Immature natural killer cell (primary cell): ENCODE measurements around the gene NUTM2F. TPM values are rescaled to one million over a fixed set of nuclear protein-coding genes. Genes with fewer than 3 reads are reported as not detected.
"Not testable (repeated sequence)": the region's sequence is repeated elsewhere in the genome, so short reads cannot be mapped to it uniquely, and the experiment has no call there.

Source experiments
- DNase-seq, 3 donors: peaks; one replicate each; pipeline ENCODE4 v3.0.0; 2022; ENCODE audit warnings: mixed read lengths in 1 of 3
- H3K27ac Mint-ChIP-seq, 6 donors: one replicate each; pipeline ENCODE4 v1.8.0; 2020; ENCODE audit warnings: mixed read lengths in 6 of 6, mild to moderate bottlenecking in 5 of 6, inconsistent platforms in 4 of 6, moderate library complexity in 3 of 6
- H3K27me3 Mint-ChIP-seq, 3 donors: one replicate each; pipeline ENCODE4 v1.8.0; 2020 to 2021; ENCODE audit warnings: low read depth in 3 of 3, mild to moderate bottlenecking in 3 of 3, mixed read lengths in 3 of 3, moderate library complexity in 3 of 3, inconsistent platforms in 1 of 3
- H3K36me3 Mint-ChIP-seq, 3 donors: one replicate each; pipeline ENCODE4 v1.8.0; 2020; ENCODE audit warnings: mixed read lengths in 3 of 3, inconsistent platforms in 2 of 3, mild to moderate bottlenecking in 2 of 3
- H3K4me1 Mint-ChIP-seq, 2 donors: one replicate each; pipeline ENCODE4 v1.8.0; 2020; ENCODE audit warnings: inconsistent platforms in 2 of 2, mild to moderate bottlenecking in 2 of 2, mixed read lengths in 2 of 2, moderate library complexity in 1 of 2
- H3K4me3 Mint-ChIP-seq, 5 donors: one replicate each; pipeline ENCODE4 v1.8.0; 2020; ENCODE audit warnings: mild to moderate bottlenecking in 5 of 5, mixed read lengths in 5 of 5, inconsistent platforms in 3 of 5, moderate library complexity in 3 of 5
- H3K9me3 Mint-ChIP-seq, 6 donors: one replicate each; pipeline ENCODE4 v1.8.0; 2020; ENCODE audit warnings: mild to moderate bottlenecking in 6 of 6, mixed read lengths in 6 of 6, inconsistent platforms in 4 of 6, moderate library complexity in 3 of 6
- polyA plus RNA-seq, 3 donors: library from polyadenylated mRNA; unstranded; fragments of 300-500 nt; fragmentation: Illumina TruSeq; gene quantifications; one replicate each; pipeline ENCODE4 v1.2.3, GENCODE V29; 2021

NUTM2F gene
- polyA plus RNA-seq, 3 donors from 2014 or later, result not detected

DNA sequence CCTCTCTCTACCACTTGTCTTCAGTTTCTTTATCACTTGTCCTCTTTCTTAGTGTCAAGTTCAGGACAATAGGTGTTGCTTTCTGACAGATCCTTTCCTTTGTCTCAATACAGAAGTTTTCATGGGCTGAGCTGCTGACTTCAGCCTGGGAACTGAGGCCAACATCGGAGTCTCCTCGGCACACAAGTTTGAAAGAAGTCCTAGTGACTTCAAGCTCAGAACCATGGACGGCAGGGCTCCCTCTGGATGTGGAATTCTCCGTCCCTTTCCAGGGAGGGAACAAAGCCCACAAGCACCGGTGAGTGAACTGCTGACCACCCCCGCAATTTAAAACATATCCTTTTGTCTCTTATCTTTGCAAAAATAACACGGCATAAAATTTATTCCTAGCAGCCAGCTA lies 10.3 kb upstream of the NUTM2F start:
- H3K27me3 Mint-ChIP-seq, H3K4me1 Mint-ChIP-seq, DNase-seq, H3K4me3 Mint-ChIP-seq, H3K36me3 Mint-ChIP-seq, H3K9me3 Mint-ChIP-seq, H3K27ac Mint-ChIP-seq: not testable (repeated sequence)

DNA sequence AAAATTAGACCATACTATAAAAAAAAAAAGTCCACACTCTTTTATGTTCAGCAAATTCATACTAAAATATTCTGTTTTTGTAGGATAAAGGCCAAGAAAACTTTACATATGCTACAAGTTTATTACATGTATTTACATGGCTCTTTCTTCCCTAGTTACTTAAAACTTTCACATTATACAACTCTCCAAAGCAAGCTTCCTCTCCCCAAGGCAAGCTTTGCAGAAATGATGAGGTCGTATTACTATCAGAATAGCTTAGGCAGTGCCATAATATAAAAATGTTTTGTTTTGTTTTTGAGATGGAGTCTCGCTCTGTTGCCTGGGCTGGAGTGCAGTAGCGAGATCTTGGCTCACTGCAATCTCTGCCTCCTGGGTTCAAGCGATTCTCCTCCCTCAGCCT lies 8.0 kb upstream of the NUTM2F start:
- DNase-seq, H3K4me1 Mint-ChIP-seq, H3K27ac Mint-ChIP-seq, H3K27me3 Mint-ChIP-seq, H3K9me3 Mint-ChIP-seq, H3K4me3 Mint-ChIP-seq, H3K36me3 Mint-ChIP-seq: not testable (repeated sequence)

DNA sequence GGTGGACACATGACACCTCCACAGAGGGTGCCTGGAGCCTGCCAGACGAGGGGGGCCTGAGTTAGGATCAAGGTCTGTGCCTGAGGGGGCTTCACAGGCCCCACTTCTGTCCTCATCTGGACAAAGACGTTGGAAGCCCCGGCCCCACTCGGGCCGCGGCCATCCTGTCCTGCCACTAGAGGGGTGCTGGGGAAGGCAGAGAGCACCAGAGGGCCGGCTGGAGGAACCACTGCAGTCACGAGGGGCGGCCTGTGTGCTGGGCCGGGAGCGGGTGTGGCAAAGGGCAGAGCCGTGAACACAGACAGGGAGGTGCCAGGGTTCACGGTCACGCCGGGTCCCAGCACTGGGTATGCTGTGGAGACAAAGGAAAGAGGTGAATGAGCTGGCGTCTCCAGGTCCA lies 2.9 kb downstream of the NUTM2F start:
- not testable (repeated sequence) for DNase-seq, H3K27ac Mint-ChIP-seq, H3K4me3 Mint-ChIP-seq, H3K9me3 Mint-ChIP-seq, H3K27me3 Mint-ChIP-seq, H3K4me1 Mint-ChIP-seq, H3K36me3 Mint-ChIP-seq

DNA sequence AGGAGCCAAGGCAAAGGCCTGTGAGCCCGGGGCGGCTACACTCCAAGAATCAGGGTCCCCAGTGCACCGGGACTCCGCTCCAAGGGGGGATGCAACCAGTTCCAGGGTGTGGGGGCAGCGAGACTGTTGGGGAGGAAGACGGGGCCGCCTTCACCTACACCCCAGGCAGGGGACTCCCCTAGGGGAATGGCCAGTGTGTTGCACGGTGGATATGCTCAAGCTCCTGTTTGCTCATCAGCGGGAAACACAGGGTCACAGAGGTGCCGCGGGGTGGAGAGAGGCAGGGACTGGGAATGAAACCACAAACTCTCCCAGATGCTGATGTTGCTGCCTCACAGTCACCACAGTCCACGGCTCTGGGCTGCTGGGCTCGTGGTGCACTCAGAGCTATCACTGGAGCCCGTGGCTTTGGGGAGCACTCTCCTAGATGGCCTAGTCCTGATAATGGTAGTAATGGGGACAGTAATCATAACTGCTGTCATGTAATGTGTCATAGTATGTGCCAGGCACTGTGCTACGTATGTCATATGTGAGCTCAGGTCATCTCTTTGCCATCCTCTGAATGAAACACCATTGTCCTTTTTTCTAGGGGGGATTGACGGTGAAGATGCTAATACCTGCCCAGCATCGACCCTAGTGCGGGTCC lies 5.2 kb downstream of the NUTM2F start:
- H3K4me1 Mint-ChIP-seq, H3K27me3 Mint-ChIP-seq, H3K9me3 Mint-ChIP-seq, H3K27ac Mint-ChIP-seq, DNase-seq, H3K4me3 Mint-ChIP-seq, H3K36me3 Mint-ChIP-seq: not testable (repeated sequence)

DNA sequence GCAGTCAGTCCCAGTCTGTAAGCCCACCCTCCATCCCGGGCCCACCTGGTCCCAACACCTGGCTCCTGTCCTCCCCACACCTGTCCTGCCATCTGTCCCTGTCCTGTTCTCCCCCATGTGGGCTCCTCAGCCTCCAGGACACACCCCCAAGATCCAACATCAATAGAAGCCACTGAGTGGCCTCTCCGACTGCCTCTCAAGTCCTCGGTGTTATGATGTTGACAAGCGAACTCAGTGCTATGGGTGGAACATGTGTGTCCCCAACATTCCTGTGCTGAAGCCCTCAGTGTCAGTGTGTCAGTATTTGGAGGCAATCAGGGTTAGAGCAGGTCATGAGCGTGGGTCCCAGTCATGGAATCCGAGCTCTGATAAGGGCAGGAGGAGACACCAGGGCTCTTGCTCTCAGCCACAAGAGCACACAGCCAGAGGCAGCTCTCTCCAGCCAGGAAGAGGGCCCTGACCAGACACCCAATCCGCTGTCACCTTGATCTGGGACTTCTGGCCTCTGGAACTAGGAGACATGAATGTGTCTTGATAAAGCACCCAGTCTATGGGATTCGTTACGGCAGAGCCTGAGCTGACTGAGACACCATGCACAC lies 6.0 kb downstream of the NUTM2F start:
- H3K4me3 Mint-ChIP-seq, H3K27ac Mint-ChIP-seq, H3K9me3 Mint-ChIP-seq, DNase-seq, H3K27me3 Mint-ChIP-seq, H3K36me3 Mint-ChIP-seq, H3K4me1 Mint-ChIP-seq: not testable (repeated sequence)

DNA sequence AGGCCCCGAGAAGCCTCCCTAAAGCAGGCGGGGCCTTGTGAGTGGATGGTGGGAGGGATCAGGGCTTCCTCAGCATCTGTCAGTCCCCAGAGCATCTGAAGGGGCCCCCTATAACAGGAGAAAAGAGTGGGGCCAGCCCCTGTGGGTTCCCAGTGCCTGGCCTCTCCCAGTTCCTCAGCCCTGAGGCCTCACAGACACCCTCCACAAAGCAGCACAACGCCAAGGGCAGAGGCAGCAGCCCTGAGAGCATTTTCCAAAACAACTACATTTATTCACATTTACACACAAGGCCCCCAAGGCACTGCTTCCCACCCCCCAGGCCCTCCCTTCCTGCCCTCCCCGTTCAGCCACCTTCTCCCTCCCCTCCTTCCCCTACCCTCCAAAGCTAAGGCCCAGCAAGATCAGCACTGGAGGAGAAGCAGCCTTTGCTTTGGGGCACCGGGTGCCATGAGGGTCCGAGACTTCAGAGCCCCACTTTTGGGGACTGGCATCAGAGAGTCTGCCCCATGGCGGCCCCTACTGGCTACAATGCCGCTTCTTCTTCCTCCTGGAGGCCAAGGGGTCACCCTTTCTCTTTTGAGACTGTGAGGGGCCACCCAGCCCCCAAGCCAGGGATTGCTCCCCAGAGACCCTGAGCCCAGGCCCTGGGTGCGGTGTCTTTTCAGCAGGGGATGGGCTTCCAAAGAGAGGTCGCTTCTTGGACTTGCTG lies 10.3 kb downstream of the NUTM2F start:
- H3K4me3 Mint-ChIP-seq, H3K9me3 Mint-ChIP-seq, H3K27me3 Mint-ChIP-seq, DNase-seq, H3K36me3 Mint-ChIP-seq, H3K27ac Mint-ChIP-seq, H3K4me1 Mint-ChIP-seq: not testable (repeated sequence)

DNA sequence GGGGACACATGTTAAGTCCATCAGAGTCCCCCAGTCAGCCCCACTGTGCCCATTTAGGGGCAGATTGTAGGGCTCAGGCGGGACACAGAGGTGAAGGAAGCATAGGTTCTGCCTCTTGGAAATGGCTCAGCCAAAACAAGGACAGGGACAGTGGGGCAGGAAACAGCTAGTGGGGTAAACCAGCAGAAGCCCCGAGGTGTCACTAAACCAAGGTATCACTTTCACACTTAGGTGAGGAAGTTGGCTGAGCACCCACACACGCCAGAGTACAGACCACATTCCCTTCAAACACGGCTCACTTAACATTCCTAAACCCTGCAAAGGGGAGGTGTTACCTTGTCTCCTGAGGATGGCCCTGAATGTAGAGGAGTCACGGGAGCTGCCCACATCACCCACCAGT lies 12.2 kb downstream of the NUTM2F start:
- H3K36me3 Mint-ChIP-seq, H3K27me3 Mint-ChIP-seq, H3K27ac Mint-ChIP-seq, H3K4me3 Mint-ChIP-seq, H3K4me1 Mint-ChIP-seq, H3K9me3 Mint-ChIP-seq: not testable (repeated sequence)
- DNase-seq, result peak in 2 of 3 donors; percentile 17 to 21

DNA sequence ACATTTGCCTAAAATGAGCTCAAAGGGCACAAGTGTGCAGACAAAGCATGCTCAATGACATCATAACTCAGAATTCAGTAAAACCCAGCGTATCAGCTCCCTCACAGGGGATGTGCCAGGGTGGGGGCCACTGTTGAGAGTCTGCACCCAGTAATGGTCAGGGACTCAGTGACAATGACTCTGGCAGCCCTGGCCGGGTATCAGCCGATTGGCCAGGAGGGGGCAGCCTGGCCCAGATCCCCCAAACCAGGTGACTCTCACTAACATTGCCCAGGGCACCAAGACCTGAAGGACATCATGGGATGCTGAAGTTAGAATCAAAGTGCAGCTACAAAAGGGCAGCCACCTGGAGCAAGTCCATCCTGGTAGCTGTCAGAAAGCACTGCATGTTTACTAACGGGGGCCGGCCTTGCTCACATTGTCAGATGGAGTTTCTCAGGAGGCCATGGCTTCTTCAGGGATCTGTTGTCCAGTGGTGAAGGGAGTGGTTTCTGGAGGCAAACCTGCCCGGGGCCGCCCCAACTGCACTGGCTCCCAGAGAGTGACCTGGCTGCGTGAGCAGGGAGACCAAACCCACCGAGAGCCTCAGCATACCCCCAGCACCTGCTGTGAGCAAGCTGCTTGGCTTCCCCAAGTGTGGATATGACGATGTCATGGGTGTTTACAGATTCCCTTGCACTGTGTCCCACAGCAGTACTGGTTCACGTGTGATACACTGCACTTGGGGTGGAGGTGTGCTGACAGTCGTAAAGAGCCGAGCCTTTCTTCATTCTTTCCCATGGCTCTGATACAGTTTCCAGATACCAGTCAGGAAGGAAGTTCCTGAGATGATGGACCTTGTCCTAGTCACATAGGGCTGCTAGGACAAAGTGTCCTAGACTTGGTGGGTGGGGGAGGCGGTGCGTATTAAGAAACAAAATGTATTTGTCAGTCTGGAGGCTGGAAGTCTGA lies 13.1 kb downstream of the NUTM2F start:
- H3K4me1 Mint-ChIP-seq, H3K4me3 Mint-ChIP-seq, H3K27ac Mint-ChIP-seq, H3K27me3 Mint-ChIP-seq, H3K9me3 Mint-ChIP-seq, H3K36me3 Mint-ChIP-seq, DNase-seq: not testable (repeated sequence)

DNA sequence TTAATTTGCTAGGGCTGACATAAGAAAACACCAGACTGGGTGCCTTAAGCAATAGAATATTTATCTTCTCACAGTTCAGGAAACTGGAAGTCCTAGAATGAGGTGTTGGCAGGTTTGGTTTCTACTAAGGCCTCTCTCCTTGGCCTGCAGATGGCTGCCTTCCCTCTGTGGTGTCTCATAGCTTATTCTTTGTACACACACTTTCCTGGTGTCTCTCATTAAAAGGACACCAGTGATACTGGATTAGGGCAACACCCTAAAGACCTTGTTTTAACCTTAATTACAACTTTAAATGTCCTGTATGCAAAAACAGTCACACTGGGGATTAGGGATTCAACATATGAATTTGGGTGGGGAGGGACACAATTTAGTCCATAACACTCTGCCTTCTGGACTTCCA lies 25.1 kb downstream of the NUTM2F start:
- Mint-ChIP-seq H3K9me3 (no peaks in the 10 kb centered on the region), H3K4me1 (no peaks in the 10 kb centered on the region), H3K4me3 (no peak overlapping the region), H3K27me3 (peaks cover 0 to 2% (median 0%) of the 10 kb centered on the region in 3 donors), H3K36me3 (peaks cover 10 to 23% (median 14%) of the 10 kb centered on the region in 3 donors), H3K27ac (no peak overlapping the region)
- no peak for DNase-seq

DNA sequence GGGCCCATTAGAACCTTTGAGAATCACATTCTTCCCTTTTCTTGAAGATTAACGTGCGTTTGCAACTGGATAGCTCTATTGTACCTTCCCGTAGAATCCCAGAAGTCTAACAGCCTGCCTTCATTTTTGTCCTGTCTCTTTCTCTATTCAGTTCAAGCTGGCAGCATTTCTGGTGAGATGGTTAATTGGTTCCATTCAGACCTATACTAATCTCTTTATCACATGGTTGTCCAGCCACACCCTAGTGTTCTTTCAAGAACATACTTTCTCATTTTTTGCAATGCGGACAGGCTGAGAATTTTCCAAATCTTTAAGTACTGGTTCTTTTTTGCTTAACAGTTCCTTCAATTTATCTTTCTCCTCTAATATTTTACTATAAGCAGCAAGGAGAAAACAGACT lies 26.0 kb downstream of the NUTM2F start:
- DNase-seq, result no peak
- H3K36me3 Mint-ChIP-seq, result peaks cover 10 to 23% (median 14%) of the 10 kb centered on the region in 3 donors
- H3K27me3 Mint-ChIP-seq, result peaks cover 0 to 2% (median 0%) of the 10 kb centered on the region in 3 donors
- H3K9me3 Mint-ChIP-seq, result no peaks in the 10 kb centered on the region
- no peaks in the 10 kb centered on the region for H3K4me1 Mint-ChIP-seq
- no peak overlapping the region for H3K4me3 Mint-ChIP-seq
- H3K27ac Mint-ChIP-seq, result no peak overlapping the region

DNA sequence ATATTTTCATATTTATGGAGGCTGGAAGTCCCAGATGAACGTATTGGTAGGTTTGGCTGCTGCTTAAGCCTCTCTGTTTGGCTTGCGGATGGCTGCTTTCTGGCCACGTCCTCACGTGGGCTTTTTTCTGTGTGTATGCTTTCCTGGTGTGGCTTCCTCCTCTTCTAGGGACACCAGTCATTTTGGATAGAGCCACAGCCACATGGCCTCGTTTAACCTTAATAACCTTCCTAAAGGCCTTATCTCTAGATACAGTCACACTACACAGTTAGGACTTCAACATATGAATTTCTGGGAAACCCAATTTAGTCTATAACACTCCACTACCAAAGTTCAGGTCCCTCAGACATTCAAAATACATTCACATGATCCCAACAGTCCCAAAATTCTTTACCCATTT lies 26.9 kb downstream of the NUTM2F start:
- peaks cover 10 to 27% (median 20%) of the 10 kb centered on the region in 3 donors for H3K36me3 Mint-ChIP-seq
- H3K27me3 Mint-ChIP-seq, result peaks cover 0 to 2% (median 0%) of the 10 kb centered on the region in 3 donors
- H3K4me1 Mint-ChIP-seq, result no peaks in the 10 kb centered on the region
- no peak for DNase-seq
- H3K27ac Mint-ChIP-seq, result no peak overlapping the region
- no peak overlapping the region for H3K4me3 Mint-ChIP-seq
- H3K9me3 Mint-ChIP-seq, result no peaks in the 10 kb centered on the region

DNA sequence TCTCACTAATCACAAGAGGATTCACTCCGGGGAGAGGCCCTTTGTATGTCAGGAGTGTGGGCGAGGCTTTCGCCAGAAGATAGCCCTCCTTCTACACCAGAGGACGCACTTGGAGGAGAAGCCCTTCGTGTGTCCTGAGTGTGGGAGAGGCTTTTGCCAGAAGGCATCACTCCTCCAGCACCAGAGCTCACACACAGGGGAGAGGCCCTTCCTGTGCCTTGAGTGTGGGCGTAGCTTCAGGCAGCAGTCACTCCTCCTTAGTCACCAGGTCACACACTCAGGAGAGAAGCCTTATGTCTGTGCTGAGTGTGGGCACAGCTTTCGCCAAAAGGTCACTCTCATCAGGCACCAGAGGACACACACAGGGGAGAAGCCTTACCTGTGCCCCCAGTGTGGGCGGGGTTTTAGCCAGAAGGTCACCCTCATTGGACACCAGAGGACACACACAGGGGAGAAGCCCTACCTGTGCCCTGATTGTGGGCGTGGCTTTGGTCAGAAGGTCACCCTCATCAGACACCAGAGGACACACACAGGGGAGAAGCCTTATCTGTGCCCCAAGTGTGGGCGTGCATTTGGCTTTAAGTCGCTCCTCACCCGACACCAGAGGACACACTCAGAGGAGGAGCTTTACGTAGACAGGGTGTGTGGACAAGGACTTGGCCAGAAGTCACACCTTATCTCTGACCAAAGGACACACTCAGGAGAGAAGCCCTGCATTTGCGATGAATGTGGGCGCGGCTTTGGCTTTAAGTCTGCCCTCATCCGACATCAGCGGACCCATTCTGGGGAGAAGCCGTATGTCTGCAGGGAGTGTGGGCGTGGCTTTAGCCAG lies 27.8 kb downstream of the NUTM2F start:
- Mint-ChIP-seq H3K4me3 (no peak overlapping the region), H3K9me3 (no peaks in the 10 kb centered on the region), H3K36me3 (peaks cover 10 to 29% (median 23%) of the 10 kb centered on the region in 3 donors), H3K27me3 (no peaks in the 10 kb centered on the region), H3K27ac (peak overlapping the region in 1 of 6 donors; percentile 67), H3K4me1 (no peaks in the 10 kb centered on the region)
- no peak for DNase-seq

DNA sequence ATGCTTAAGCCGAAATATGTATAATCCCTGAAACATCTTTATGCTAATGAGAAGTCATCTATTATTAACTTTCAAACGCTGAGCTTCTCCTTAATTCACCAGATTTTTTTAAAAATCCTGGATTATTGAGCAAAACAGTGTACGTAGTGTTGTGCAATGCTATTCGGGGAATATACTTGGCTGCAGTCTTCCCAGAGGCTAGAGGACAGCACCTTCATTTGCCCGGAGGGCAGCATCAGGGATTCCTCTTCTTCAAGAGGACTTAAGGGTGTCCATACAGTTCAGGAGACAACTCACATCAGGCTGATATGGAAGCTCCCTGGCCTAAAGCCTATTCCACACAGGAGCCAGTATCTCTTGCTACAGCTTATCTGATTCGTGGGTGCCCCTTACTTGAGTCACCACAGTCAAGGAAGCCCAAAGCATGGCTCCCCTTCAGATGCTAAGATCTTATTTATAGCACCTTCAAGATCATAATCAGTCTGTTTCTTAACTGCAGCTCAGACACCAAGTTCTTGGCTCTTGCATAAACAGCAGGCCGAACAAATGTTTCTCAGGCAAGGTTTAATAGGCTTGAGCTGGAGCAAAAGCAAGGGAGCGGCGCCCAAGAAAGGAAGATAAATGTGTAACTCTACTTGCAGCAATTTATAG lies 29.4 kb downstream of the NUTM2F start:
- Mint-ChIP-seq H3K4me1 (no peaks in the 10 kb centered on the region), H3K36me3 (peaks cover 10 to 29% (median 29%) of the 10 kb centered on the region in 3 donors), H3K4me3 (no peak overlapping the region), H3K9me3 (no peaks in the 10 kb centered on the region), H3K27me3 (no peaks in the 10 kb centered on the region), H3K27ac (no peak overlapping the region)
- DNase-seq, result no peak
